HCT116 (cell line): Measurements from ENCODE around the gene ALOX15.

Source experiments
- CEBPB ChIP-seq: IDR thresholded peaks from 2 replicates; pipeline ENCODE4 v1.6.1; 2012; ENCODE audit warnings: low read depth
- CTCF ChIP-seq, 3 experiments: fragments of 200-600 bp in 1 of 3; sonication (generic) in 1 of 3; IDR thresholded peaks in 2 of 3; conservative IDR thresholded peaks in 1 of 3; 2 replicates each; pipeline ENCODE4 v1.5.1; 2012 to 2017; ENCODE audit warnings: low read depth in 2 of 3, low read length in 2 of 3, antibody characterized with exemption in 1 of 3, borderline replicate concordance in 1 of 3, control low read depth in 1 of 3, mild to moderate bottlenecking in 1 of 3, mixed read lengths in 1 of 3, mixed run types in 1 of 3, moderate library complexity in 1 of 3; ENCODE audit not compliant: insufficient read depth in 1 of 3
- POLR2A ChIP-seq: IDR thresholded peaks from 2 replicates; pipeline ENCODE4 v1.7.0; 2011; ENCODE audit warnings: borderline replicate concordance; ENCODE audit not compliant: insufficient read depth, insufficient read length; ENCODE audit errors: extremely low read depth
- POLR2AphosphoS5 ChIP-seq: IDR thresholded peaks from 2 replicates; pipeline ENCODE4 v1.6.1; 2011; ENCODE audit warnings: mild to moderate bottlenecking, low read depth, low read length, moderate library complexity
- RAD21 ChIP-seq: IDR thresholded peaks from 2 replicates; pipeline ENCODE4 v1.6.1; 2012; ENCODE audit warnings: low read depth, mild to moderate bottlenecking
- SP1 ChIP-seq: IDR thresholded peaks from 2 replicates; pipeline ENCODE4 v1.6.1; 2012; ENCODE audit warnings: low read depth
- YY1 ChIP-seq: IDR thresholded peaks from 2 replicates; pipeline ENCODE4 v1.6.1; 2011; ENCODE audit warnings: low read length, low read depth, moderate library complexity, mild to moderate bottlenecking; ENCODE audit not compliant: insufficient replicate concordance; ENCODE audit errors: extremely low read depth
- ZBTB33 ChIP-seq: IDR thresholded peaks from 2 replicates; pipeline ENCODE4 v1.6.1; 2011; ENCODE audit warnings: mild to moderate bottlenecking, low read length, moderate library complexity; ENCODE audit not compliant: insufficient replicate concordance; ENCODE audit errors: extremely low read depth

- TF ChIP-seq CTCF (IDR thresholded peaks at IDR 0.05 in 2 of 3, conservative IDR thresholded peaks at IDR 0.05 in 1 of 3; ENCODE audit: borderline replicate concordance in 1 of 3, insufficient read depth in 1 of 3, low read depth in 2 of 3, low read length in 2 of 3) (no peak), POLR2AphosphoS5 (no peak), ZBTB33 (no peak), RAD21 (no peak), CEBPB (no peak), POLR2A (no peak), YY1 (no peak), SP1 (no peak)
Measured at GRCh38 chr17:4588391-4588790, 53.1 kb downstream of the ALOX15 start.
